ENCODE data around the gene MEX3A.

Gene MEX3A

DNA sequence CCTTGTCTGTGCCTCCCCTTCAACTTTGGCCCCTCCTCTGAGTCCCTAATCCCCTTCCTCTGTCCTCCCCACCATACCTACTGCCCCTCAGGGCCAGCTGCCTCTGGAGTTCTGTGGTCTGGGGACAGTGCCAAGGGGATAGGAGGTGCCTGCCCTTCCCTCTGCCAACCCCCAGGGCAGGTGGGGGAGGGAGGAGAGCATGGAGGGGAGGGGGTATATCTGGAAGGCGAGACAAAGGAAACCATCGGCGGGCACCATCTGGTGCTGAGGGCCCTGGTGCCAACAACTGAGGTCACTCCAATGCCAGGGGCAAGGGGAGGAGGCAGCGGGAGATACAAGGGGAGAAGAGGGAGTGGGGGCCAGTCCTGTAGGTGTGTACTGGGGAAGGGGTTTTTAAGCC lies 11.7 kb downstream of the MEX3A start:
- TF ChIP-seq, protein P1, sequence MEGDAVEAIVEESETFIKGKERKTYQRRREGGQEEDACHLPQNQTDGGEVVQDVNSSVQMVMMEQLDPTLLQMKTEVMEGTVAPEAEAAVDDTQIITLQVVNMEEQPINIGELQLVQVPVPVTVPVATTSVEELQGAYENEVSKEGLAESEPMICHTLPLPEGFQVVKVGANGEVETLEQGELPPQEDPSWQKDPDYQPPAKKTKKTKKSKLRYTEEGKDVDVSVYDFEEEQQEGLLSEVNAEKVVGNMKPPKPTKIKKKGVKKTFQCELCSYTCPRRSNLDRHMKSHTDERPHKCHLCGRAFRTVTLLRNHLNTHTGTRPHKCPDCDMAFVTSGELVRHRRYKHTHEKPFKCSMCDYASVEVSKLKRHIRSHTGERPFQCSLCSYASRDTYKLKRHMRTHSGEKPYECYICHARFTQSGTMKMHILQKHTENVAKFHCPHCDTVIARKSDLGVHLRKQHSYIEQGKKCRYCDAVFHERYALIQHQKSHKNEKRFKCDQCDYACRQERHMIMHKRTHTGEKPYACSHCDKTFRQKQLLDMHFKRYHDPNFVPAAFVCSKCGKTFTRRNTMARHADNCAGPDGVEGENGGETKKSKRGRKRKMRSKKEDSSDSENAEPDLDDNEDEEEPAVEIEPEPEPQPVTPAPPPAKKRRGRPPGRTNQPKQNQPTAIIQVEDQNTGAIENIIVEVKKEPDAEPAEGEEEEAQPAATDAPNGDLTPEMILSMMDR (IDR thresholded peaks at IDR 0.05; ENCODE audit: insufficient read depth, low read depth, low read length, missing control alignments) = no peak
- DNase-seq (ENCODE audit: low read depth) = no peak
- no peak overlapping the region for H3K4me3 ChIP-seq (ENCODE audit: low read depth, low read length)

DNA sequence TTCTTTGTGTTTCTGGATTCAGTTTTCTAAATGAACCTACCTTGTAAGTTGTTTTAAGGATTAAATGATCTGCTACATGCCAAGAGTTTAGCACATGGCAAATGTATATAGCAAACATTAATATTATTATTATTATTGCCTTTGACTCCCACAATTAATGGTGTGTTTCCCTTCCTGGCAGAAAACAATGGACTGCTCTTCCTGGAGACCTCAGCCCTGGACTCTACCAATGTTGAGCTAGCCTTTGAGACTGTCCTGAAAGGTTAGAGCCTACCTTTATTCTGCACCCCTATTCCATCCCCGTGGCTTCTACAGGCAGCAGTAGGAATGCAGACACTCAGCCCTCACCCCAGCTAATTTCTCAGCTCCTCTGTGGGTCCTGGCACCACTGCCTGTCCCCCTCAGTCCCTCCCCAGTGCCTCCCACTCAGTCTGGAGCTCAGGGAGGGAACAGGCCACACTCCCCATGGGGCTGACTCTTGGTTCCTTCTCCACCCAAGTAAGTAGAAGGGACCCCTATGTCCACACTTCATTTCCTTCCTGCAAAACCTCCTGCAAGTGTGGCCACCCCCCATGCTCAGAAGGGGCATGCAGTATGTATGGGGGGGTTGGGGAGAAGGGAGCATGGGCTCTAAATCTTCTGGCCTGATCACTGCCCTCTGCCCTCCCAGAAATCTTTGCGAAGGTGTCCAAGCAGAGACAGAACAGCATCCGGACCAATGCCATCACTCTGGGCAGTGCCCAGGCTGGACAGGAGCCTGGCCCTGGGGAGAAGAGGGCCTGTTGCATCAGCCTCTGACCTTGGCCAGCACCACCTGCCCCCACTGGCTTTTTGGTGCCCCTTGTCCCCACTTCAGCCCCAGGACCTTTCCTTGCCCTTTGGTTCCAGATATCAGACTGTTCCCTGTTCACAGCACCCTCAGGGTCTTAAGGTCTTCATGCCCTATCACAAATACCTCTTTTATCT lies 12.5 kb downstream of the MEX3A start:
- DNase-seq (ENCODE audit: low read depth) = no peak
- TF ChIP-seq, protein P1 (IDR thresholded peaks at IDR 0.05; ENCODE audit: insufficient read depth, low read depth, low read length, missing control alignments) = no peak

GRCh38 chr1:156067262-156067661 lies 15.0 kb downstream of the MEX3A start:
- H3K4me3 ChIP-seq (ENCODE audit: low read depth, low read length) = no peak overlapping the region
- TF ChIP-seq, protein P1 (IDR thresholded peaks at IDR 0.05; ENCODE audit: insufficient read depth, low read depth, low read length, missing control alignments) = no peak
- DNase-seq (ENCODE audit: low read depth) = no peak

More for the DNA sequence above, 12.5 kb downstream of the MEX3A start:
- H3K4me3 ChIP-seq (ENCODE audit: low read depth, low read length) = no peak overlapping the region

DNA sequence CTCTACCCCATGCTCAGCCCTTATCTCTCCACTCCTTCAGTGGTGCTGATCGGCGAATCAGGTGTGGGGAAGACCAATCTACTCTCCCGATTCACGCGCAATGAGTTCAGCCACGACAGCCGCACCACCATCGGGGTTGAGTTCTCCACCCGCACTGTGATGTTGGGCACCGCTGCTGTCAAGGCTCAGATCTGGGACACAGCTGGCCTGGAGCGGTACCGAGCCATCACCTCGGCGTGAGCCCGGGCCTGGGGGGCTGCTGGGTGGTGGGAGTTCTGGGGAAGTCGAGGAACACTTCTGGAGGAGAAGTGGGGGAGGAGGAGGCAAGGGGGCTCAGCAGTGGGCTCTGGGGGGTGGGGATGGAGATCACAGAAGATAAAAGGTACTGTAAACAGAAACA lies 16.4 kb downstream of the MEX3A start:
- H3K4me3 ChIP-seq (ENCODE audit: low read depth, low read length) = no peak overlapping the region
- DNase-seq (ENCODE audit: low read depth) = no peak
- TF ChIP-seq, protein P1 (IDR thresholded peaks at IDR 0.05; ENCODE audit: insufficient read depth, low read depth, low read length, missing control alignments) = no peak

DNA sequence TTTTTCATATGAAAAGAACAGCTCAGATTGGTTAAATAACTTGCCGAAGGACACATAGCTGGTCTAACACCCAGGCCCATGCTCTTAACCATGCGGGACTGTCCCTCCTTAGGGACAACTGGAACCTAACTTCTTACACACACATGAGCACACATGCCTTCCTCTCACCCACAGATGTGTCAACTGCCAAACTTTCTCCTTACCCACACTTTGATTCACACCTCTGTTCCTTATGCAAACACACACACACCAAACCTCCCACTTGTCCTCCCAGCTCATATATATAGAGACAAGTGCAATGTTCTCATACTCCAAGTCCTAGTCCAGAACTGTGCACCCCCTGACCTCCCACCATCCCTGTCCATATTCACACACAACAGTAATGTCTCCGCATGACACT lies 17.1 kb downstream of the MEX3A start:
- no peak overlapping the region for H3K4me3 ChIP-seq (ENCODE audit: low read depth, low read length)
- DNase-seq (ENCODE audit: low read depth) = no peak
- TF ChIP-seq, protein P1 (IDR thresholded peaks at IDR 0.05; ENCODE audit: insufficient read depth, low read depth, low read length, missing control alignments) = no peak

- TF ChIP-seq, protein P1 (IDR thresholded peaks at IDR 0.05; ENCODE audit: insufficient read depth, low read depth, low read length, missing control alignments) = no peak
- no peak for DNase-seq (ENCODE audit: low read depth)
- no peak overlapping the region for H3K4me3 ChIP-seq (ENCODE audit: low read depth, low read length)
These were observed 17.6 kb downstream of the MEX3A start for GRCh38 chr1:156064615-156065014.

- DNase-seq (ENCODE audit: low read depth) = no peak
- TF ChIP-seq, protein P1 (IDR thresholded peaks at IDR 0.05; ENCODE audit: insufficient read depth, low read depth, low read length, missing control alignments) = no peak
- no peak overlapping the region for H3K4me3 ChIP-seq (ENCODE audit: low read depth, low read length)
These were observed 18.3 kb downstream of the MEX3A start for GRCh38 chr1:156063997-156064285.

Measured in GM12865 (cell line).